ENCODE data around the gene CD44.

The CD44 gene

GRCh38 chr11:35179466-35180135, 40.6 kb downstream of the CD44 start:
- no peak for FAIRE-seq

- peak; percentile 92 for FAIRE-seq
Observed at GRCh38 chr11:35180317-35181233, 41.6 kb downstream of the CD44 start.

GRCh38 chr11:35182317-35182939, 43.5 kb downstream of the CD44 start:
- FAIRE-seq, result no peak

GRCh38 chr11:35183326-35183925, 44.5 kb downstream of the CD44 start:
- FAIRE-seq, result no peak

GRCh38 chr11:35185696-35186095, 46.7 kb downstream of the CD44 start:
- FAIRE-seq, result no peak

GRCh38 chr11:35187996-35188395, 49.0 kb downstream of the CD44 start:
- FAIRE-seq, result no peak

GRCh38 chr11:35190804-35191348, 51.9 kb downstream of the CD44 start:
- FAIRE-seq, result peak; percentile 96

GRCh38 chr11:35192347-35192746, 53.4 kb downstream of the CD44 start:
- FAIRE-seq, result no peak

- no peak for FAIRE-seq
Observed at GRCh38 chr11:35193767-35194166, 54.8 kb downstream of the CD44 start.

GRCh38 chr11:35197292-35197691, 58.3 kb downstream of the CD44 start:
- FAIRE-seq, result no peak

- FAIRE-seq, result no peak
Observed at GRCh38 chr11:35200811-35201341, 61.9 kb downstream of the CD44 start.

- FAIRE-seq, result no peak
Observed at GRCh38 chr11:35204614-35205013, 65.6 kb downstream of the CD44 start.

- no peak for FAIRE-seq
Observed at GRCh38 chr11:35206616-35207015, 67.6 kb downstream of the CD44 start.

GRCh38 chr11:35207471-35208403, 68.8 kb downstream of the CD44 start:
- FAIRE-seq, result no peak

GRCh38 chr11:35208795-35209194, 69.8 kb downstream of the CD44 start:
- no peak for FAIRE-seq

GRCh38 chr11:35210876-35211546, 72.0 kb downstream of the CD44 start:
- FAIRE-seq, result no peak

- FAIRE-seq, result no peak
Observed at GRCh38 chr11:35211952-35212351, 73.0 kb downstream of the CD44 start.

- FAIRE-seq, result no peak
Observed at GRCh38 chr11:35214226-35214770, 75.3 kb downstream of the CD44 start.

GRCh38 chr11:35214792-35215193, 75.8 kb downstream of the CD44 start:
- no peak for FAIRE-seq

GRCh38 chr11:35215945-35216344, 77.0 kb downstream of the CD44 start:
- FAIRE-seq, result no peak
